Measurements from ENCODE around the gene ZDHHC12.
A peak's percentile ranks its signal among the peaks of the same experiment; 100 is the strongest.
"Not testable (repeated sequence)": the region's sequence is repeated elsewhere in the genome, so short reads cannot be mapped to it uniquely, and the experiment has no call there.

ZDHHC12 gene

DNA sequence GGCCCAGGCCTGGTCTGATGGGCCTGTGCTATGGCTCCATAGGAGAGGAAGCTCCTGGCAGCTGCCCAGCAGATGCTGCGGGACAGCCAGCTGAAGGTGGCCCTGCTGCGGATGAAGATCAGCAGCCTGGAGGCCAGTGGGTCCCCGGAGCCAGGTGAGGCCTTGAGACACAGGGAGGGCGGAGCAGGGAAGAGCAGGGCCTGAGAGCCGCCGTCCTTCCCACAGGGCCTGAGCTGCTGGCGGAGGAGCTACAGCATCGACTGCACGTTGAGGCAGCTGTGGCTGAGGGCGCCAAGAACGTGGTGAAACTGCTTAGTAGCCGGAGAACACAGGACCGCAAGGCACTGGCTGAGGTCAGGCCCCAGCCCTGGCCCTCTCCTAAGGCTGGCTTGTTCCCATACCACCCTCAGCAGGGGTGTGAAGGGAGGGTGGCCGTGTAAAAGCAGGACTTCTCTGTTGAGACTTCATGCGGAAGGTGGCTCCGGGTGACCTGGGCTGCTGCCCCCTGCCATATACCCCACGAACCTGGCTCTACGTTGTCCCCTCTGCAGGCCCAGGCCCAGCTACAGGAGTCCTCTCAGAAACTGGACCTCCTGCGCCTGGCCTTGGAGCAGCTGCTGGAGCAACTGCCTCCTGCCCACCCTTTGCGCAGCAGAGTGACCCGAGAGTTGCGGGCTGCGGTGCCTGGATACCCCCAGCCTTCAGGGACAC, 17.1 kb downstream of the ZDHHC12 start:
- DNase-seq: no peak

DNA sequence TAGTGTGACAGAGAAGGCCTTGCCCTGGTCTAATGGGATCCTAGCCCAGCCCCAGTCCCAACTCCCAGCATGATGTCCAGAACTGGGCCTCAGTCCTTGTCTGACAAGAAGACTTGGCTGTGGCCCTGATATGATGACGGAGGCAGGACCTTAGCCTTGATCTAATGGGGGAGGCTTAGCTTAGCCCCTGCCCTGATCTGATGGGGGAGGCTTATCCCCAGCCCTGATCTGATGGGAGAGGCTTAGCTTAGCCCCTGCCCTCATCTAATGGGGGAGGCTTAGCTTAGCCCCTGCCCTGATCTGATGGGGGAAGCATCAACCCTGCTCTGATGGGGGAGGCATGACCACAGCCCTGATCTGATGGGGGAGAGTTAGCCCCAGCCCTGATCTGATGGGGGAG, 17.9 kb downstream of the ZDHHC12 start:
- DNase-seq: no peak

DNA sequence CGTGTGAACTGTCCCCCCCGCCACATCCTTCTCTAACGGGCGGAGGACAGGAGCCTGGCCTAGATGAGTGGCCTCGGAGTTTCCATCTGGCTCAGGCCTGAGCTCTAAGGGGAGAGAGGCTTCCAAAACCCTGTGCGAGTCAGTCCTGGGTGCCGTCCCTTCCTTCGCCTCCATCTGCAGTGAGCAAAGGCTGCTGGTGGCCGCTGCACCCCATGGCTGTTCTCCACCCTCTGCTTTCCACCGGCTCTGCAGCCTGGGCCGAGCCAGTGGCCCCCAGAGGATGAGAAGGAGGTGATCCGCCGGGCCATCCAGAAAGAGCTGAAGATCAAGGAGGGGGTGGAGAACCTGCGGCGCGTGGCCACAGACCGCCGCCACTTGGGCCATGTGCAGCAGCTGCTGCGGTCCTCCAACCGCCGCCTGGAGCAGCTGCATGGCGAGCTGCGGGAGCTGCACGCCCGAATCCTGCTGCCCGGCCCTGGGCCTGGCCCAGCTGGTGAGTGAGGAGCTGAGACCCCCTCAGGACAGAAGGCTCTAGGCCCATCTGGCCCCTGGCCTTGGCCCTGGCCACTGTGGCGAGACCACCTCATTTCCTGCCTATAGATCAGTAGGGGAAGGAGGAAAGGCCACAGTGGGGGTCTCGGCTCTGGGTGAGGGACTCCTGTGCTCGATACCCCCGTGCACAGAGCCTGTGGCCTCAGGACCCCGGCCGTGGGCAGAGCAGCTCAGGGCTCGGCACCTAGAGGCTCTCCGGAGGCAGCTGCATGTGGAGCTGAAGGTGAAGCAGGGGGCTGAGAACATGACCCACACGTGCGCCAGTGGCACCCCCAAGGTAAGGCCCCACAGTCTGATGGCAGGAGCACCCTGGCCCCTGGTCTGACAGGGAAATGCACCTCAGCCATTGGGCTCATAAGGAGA, 18.6 kb downstream of the ZDHHC12 start:
- no peak for DNase-seq

DNA sequence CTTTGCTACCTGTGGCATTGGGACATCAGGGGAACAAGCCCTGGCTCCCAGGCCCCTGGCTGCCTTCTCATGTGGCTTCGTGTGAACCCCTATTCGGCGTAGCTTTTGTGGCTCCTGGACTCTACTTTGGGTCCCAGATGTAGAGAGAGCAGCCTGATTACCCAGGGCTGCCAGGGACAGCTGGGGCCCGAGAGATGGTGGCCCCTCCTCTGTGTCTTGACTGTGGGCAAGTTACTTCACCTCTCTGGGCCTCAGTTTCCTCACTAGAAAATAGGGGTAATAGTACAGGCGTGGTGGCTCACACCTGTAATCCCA, 19.6 kb downstream of the ZDHHC12 start:
- DNase-seq: no peak

DNA sequence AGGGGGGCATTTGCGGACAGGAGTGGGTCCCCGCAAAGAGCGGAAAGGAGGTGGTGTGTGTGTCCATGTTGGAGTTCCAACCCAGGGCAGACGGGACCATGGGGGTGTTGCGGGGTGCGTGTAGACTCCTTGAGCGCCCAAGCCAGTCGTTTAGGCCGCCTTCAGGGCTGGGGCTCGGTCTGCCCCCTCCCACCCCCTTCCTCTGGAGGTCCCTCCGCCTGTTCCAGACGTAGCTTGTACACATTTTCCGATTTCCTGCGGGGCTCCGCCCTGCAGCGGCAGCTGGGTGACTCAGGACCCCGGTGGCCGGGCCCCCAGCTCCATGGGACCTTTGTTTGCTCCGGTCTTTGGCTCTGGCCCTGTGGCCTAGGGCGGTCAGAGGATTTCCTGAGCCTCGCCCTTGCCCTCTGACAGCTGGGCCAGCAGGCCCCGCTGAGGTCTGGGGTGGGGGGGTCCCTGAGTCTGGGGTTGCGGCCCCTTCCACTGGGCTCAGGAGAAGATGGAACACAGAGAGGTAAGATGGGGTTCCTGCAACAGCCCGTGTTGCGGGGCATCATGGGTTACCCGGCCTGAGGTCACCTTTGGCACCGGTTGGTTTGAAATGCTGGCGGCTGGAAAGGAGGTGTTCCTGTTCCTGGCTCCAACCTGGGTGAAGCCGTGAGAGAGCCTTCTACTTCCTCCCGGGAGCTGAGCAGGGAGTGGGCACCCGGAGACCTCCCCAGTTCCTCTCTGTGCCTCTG, 20.1 kb downstream of the ZDHHC12 start:
- no peak for DNase-seq

DNA sequence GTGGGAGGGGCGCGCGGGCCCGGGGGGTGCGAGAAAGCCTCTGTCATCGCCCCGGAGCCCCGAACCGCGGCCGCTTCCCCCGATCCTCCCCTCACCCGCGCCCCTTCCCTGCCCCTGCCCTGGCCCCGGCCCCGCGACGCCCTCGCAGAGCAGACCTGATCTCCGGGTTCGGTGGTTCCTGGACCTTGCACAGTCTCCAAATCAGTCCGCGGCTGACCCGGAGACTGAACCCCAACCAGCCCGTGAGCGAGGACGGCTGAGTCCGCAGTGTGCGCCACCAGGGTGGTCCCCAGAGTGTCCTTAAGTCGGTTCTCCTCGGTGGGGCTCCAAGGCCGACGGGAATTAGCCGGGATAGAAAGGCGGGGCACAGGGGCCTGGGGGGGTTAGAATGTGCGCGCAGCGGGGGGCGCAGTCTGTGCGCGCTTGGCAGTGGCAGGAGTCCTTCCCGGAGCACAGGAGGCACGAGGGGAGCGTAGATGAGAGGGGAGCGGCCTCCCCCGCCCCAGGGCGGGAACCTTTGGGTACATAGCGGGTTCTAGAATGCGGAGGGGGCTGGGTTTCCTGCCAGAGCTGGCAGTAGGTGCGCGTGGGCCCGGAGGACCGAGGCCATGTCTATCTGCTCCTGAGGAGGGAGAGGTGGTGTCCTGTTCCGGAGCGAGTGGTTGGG, 20.8 kb downstream of the ZDHHC12 start:
- DNase-seq: no peak

DNA sequence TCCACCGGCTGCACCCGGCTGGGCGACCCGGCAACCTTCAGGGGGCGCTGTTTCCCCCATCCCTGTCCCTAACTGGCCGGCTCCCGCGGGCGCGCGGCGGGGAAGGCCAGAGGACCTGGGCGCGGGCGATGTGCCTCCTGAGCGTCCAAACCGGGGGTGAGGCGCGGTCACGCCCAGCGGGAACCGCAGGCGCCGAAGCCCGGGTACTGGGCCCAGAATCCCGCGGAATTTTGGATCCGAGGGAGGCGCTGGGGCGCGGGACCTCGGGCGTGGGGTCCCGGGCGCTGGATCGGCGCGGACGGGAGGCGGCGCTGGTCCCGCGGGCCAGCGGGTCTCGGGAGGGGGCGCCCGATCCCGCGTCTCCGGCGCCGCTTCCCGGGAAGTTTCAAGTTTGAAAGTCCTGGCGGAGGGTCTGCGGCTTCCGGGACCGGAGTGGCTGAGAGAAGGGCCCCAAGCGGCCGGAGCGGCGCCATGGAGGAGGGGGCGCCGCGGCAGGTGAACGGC, 21.4 kb downstream of the ZDHHC12 start, which contains the start of gene PKN3:
Gene PKN3 (plus strand): TSS at position 59 of the 504 bp plus-strand sequence. CDS start 413 bp downstream, at position 472.
- DNase-seq: no peak

DNA sequence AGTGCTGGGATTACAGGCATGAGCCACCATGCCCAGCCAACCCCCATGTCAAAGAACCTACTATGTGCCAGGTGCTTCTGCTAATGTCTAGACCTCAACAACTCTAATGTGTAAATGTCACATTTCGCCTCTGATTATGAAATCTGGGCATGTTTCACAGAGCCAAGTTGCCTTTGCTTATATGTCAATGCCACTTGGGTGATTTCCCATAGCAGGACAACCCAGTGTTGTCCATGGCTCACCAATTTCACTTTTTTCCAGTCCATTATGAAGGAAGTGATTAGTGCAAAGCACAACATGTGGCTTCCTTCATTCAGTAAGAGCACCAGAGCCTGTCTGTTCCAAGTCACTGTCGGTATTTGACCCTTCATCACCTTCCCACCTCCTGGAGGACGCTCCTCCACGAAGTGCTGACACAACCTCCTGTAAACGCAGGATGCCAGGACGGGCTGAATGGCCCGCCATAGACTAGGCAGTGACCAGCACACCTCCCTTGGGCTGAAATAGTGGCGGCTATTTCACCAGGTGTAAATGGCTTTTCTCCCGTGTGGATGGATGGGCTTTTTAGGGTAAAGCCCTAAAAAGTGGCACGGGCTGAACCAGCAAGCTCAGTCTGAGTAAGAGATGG, 22.6 kb downstream of the ZDHHC12 start:
- no peak for DNase-seq

DNA sequence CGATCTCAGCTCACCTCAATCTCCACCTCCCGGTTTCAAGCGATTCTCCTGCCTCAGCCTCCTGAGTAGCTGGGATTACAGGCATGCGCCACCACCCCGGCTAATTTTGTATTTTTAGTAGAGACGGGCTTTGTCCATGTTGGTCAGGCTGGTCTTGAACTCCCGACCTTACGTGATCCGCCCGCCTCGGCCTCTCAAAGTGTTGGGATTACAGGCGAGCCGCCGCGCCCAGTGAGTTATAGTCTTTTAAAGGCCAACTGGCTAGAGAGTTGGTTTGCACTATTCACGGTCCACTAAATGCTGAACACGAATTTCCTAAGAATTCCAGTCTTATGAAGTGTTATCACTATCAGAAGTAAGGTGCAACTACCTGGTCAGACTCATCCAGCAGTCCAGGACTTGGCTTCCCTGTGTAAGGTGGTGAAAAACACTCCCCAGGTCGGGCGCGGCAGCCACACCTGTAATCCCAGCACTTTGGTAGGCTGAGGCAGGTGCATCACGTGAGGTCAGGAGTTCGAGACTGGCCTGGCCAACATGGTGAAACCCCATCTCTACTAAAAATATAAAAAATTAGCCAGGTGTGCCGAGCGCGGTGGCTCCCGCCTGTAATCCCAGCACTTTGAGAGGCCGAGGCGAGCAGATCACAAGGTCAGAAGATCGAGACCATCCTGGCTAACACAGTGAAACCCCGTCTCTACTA, 24.7 kb downstream of the ZDHHC12 start:
- DNase-seq: not testable (repeated sequence)

DNA sequence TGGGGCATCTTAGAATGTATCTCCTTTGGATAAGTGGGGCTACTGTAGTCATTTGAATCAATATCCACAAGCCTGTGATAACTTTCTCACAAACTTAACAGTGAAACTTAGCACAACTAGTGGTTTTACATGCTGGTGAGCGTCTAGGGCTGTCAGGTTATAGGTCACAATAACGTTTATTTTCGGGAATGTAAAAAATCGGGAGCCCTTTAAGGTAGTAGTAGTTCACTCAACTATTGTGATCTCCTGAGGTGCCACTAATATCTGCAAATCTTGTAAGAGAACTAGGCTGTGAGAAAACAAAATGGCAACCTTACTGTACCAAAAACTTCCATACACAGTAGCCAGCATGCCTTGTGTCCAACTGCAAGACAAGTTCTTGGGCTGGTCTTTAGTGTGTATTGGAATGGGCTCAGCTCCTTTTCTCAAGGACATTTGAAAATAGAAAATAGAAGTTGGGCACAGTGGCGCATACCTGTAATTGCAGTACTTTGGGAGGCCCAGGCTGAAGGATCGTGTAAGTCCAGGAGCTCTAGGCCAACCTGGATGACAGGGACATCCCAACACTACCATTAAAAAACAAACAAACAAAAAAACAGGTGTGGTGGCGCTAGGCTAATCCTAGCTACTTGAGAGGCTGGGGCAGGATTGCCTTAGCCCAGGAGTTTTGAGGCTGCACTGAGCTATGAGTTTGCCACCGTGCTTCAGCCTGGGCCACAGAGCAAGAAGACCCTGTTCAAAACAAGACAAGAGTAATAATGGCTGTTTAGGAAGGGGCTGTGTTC, 26.8 kb downstream of the ZDHHC12 start:
- no peak for DNase-seq

DNA sequence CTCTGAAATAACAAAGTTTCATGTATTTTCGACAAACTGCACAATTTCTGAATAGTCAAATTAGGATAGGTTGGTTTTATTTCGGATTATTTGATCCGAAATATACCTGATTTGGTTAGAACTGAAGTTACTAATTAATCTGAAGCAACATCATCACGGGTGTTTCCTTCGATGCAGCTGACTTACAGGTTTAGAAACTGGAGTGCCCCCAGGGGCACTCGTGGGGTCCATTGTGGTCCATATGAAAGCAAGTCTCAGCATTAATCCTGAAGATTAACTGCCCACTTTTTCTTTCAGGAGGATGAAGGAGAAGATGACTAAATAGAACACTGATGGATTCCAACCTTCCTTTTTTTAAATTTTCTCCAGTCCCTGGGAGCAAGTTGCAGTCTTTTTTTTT, 29.6 kb downstream of the ZDHHC12 start:
- no peak for DNase-seq

DNA sequence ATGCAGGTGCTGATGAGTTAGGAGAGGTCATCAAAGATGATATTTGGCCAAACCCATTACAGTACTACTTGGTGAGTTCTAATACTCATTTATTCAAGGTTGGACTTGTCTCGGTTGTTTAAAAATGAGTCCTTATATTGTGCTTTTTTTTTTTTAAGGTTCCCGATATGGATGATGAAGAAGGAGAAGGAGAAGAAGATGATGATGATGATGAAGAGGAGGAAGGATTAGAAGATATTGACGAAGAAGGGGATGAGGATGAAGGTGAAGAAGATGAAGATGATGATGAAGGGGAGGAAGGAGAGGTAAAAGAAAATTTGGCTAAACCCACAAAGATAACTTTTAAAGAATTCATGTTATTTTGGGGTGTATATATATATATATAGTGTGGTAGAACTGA, 30.2 kb downstream of the ZDHHC12 start:
- DNase-seq: not testable (repeated sequence)

DNA sequence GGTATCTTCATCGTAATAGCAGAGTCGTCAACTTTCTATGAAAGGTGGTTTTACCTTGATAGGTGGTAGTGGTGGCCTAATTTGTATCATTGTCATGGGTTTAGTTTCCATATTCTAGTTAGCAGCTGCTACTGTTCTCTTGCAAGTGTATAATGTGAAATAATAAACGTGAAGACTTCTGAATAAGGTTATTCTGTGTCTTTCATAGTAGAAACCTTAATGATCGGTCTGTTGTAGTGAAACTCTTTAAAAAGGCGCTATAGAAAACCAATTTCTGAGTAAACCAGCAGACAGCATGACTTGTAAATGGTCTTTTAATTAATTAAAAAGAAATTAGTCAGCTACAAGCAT, 33.3 kb downstream of the ZDHHC12 start:
- DNase-seq: no peak

DNA sequence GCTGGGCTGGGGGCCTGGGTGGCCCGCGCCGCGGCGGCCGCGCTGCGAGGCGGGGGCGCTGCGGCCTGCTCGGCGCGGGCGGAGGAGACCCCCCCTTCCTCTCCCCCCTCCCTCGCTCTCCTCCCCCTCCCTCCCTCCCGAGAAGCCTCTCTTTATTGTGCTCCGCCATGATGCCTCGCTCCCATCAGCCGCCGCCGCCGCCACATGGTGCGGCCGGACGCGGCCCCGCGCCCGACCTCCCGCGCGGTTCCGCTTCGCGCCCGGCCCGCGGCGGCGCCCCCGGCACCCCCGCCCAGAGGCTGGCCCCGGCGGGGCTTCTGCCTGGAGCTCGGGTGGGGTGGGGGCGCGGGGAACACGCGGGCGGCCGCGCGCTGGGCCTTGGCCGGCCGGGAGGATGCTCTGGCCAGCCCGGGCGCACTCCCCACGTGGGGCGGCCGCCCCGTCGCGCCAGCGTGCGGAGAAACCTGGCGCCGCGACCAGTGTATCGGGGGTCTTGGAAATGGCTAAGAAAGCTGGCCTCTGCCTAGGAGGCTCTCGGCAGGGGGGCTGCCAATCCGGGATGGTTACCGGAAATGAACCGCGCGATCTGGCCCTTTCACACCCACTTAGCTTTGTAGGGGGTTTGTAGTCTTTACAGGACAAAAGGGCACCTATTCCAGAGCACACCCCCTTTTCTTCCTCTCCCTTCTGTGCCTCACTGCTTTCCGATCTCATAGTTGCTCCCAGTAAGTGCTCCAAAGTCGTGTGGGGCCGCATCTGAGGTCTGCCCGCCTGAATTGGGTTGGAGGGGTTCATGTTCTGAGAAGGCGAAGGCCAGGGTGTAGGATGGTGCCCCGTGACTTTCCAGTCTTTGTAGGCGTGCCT, 33.9 kb downstream of the ZDHHC12 start:
- no peak for DNase-seq

DNA sequence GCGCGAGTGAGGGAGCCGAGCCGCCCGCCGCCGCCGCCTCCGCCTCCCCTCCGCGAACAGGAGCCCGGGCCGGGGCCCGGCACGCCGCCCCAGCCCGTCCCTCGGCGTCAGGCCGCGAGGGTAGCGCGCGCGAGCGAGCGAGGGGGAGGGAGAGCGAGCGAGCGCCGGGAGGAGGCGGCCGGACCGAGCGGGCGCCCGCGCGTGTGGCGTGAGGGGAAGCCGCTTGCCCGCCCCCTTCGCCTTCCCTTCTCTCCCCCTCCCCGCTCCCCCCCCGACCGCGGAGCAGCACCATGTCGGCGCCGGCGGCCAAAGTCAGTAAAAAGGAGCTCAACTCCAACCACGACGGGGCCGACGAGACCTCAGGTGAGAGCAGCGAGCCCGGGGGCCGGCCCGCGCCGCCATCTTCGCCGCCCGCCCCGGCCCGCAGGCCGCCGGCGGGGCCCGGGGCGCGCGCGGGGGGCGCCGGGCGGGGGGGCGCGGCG, 34.6 kb downstream of the ZDHHC12 start:
- no peak for DNase-seq

DNA sequence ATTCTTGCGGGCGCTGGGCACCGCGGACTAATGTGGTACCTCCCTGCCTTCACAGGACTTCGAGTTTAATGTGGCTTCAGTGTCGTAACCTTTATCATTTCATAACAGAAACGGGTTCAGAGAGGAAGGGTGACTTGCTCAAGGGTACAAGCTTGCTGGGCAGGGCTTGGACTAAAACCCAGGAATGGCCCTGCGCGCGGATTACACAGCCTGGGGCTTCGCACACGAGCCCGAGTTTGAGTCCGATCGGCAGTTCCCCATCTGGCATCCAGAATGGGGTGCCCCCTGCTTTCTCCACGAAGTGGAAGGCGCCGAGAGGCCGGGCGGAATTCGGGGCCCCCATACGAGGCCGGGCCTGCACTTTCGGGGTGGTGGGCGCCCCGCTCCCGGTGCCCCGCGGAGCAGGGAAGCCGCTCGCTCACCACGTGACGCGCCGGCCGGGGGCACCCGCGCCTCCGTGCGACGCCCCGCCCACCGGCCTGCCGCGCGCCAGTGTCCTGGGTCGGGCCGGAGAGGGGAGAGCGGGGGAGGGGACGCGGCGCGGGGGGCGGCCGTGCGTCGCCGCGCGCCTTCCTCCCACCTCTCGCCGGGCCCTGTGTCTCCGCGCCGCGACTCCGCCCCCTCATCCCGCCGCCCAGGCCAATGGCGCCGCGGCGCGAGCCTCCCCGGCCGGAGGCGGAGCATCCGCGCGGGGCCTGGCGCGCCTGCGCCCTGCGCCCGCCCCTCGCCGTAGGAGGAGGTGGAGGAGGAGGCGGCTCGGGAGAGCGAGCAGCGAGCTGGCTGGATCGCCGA, 35.2 kb downstream of the ZDHHC12 start, which contains the start of gene SET:
Gene SET (plus strand): TSS at position 722 of the 792 bp plus-strand sequence. CDS start 361 bp downstream, outside the sequence.
- peak; percentile 55 for DNase-seq

DNA sequence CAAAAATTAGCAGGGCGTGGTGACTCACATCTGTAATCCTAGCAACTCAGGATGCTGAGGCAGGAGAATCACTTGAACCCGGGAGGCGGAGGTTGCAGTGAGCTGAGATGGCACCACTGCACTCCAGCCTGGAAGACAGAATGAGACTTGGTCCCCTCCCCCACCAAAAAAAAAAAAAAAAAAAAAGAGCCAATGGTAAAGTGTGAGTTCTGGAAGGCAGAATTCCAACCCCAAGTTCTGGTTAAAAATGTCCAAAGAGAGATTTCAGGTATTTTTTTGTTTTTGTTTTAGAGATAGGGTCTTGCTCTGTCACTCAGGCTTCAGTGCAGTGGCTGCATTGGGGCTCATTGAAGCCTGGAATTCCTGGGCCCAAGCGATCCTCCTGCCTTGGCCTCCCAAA, 36.5 kb downstream of the ZDHHC12 start:
- DNase-seq: no peak

DNA sequence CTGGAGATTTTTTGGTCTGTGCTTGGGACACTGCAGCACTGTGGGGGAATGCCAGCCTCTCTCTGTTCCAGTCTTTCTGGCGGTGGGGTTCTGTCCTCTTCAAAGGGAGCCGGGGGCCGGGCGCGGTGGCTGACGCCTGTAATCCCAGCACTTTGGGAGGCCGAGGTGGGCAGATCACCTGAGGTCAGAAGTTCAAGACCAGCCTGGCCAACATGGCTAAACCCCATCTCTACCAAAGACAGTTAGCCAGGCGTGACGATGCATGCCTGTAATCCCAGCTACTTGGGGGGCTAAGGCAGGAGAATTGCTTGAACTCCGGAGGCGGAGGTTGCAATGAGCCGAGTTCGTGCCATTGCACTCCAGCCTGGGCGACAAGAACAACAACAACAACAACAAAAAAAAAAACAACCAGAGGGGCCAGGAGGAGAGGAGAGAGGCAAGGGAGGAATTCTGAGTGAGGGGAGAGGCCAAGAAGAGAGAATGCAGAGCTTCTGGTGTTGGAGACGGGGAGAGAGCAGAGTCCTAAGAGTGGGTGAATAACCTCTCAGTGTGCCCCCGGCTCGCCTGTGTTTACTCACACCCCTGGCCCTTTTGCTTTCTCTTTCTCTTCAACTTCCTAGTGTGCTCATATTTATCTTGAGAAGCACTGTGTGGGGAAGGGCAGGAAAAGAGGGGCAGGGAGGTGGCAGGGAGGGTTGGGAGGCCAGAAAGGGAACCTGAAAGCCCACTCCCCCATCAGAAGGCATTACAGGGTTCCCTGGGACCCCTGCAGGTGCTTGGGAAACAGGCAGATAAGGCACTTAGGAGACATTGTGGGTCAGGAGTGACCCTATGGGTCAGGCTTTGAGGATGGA, 38.1 kb downstream of the ZDHHC12 start:
- no peak for DNase-seq
